Measurements from ENCODE around the gene HOXD8. TPM values are rescaled to one million over a fixed set of nuclear protein-coding genes. Genes with fewer than 3 reads are reported as not detected.

The HOXD8 gene
- total RNA-seq, 3 donors from 2014 or later, result 10.5 to 36.1 (median 13.8) TPM

DNA sequence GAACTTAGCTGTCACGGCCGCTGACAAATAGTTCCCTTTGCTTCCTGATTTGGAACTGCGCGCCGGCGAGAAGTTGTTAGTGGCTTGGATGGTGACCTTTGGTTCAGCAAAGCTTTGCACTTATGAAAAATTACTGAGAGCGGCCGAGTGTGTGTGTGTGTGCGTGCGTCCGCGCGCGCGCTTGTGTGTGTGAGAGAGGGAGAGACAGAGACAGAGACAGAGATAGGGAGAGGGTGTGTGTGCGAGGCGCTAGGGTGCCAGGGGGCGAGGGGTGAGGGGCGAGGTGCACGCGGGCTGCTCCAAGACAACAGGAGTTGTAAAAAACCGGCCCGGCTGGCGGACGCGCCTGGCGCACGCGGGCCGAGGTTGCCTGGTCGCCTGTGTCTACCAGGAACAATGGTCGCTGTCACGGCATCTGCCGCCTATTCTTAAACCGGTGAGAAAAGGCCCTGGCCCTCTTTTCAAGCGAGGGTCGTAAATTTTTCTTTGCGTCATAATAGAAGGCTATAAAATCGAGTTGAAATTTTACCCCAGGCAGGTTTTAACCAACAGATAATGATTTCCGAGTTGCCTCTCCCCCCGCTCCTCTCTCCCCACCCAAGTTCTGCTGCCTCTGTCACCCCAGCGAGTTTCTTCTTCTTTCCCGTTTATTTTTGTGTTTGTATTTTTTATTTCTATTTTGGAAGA, 28.1 kb downstream of the HOXD8 start:
- intact Hi-C loops (cut with DNase I; ENCODE audit: low total_unique reads), result loop anchor here (10.0 kb wide), 1 partner anchor 387 kb away; no protein-coding TSS in a partner anchor
- no peak for DNase-seq (ENCODE audit: low spot score in 2 of 2)
- Histone ChIP-seq H3K4me3 (peak overlapping the region in 2 of 3 donors; percentile 41 to 47), H3K4me1 (no peaks in the 10 kb centered on the region), H3K27me3 (peaks cover 0 to 82% of the 10 kb centered on the region in 2 donors), H3K36me3 (no peaks in the 10 kb centered on the region), H3K27ac (no peak overlapping the region), H3K9me3 (no peaks in the 10 kb centered on the region)
- no peak for TF ChIP-seq POLR2AphosphoS5 (IDR thresholded peaks at IDR 0.05)
- TF ChIP-seq, protein P1, sequence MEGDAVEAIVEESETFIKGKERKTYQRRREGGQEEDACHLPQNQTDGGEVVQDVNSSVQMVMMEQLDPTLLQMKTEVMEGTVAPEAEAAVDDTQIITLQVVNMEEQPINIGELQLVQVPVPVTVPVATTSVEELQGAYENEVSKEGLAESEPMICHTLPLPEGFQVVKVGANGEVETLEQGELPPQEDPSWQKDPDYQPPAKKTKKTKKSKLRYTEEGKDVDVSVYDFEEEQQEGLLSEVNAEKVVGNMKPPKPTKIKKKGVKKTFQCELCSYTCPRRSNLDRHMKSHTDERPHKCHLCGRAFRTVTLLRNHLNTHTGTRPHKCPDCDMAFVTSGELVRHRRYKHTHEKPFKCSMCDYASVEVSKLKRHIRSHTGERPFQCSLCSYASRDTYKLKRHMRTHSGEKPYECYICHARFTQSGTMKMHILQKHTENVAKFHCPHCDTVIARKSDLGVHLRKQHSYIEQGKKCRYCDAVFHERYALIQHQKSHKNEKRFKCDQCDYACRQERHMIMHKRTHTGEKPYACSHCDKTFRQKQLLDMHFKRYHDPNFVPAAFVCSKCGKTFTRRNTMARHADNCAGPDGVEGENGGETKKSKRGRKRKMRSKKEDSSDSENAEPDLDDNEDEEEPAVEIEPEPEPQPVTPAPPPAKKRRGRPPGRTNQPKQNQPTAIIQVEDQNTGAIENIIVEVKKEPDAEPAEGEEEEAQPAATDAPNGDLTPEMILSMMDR (IDR thresholded peaks at IDR 0.05), result no peak
- no peak for TF ChIP-seq POLR2A (IDR thresholded peaks at IDR 0.05)

DNA sequence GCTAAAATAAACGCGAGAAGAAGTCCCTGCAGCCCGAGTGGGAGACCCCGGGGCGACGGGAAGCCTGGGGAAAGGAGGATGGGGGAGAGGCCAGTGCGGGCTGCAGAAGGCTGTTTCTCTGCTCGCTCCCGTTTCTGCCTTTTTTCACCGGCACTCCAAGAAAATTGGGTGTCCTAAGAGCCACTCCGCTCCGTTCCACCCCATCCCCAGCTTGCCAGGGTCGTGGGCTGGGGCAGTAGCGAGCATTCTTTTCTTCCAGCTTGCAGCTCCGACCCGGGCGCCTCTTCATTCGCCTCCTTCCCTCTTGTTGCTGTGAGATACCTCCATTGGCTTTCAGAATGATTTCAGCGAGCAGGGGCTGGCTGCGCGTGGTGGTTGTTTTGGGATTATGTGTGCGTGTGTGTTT, 28.7 kb downstream of the HOXD8 start:
- no peak overlapping the region for H3K4me3 ChIP-seq
- no peak overlapping the region for H3K27ac ChIP-seq
- no peak for DNase-seq (ENCODE audit: low spot score in 2 of 2)
- H3K9me3 ChIP-seq, result no peaks in the 10 kb centered on the region
- no peaks in the 10 kb centered on the region for H3K36me3 ChIP-seq
- TF ChIP-seq POLR2A (IDR thresholded peaks at IDR 0.05), result no peak
- no peak for TF ChIP-seq POLR2AphosphoS5 (IDR thresholded peaks at IDR 0.05)
- TF ChIP-seq, protein P1 (IDR thresholded peaks at IDR 0.05), result no peak
- intact Hi-C loops (cut with DNase I; ENCODE audit: low total_unique reads), result loop anchor here (10.0 kb wide), 1 partner anchor 387 kb away; no protein-coding TSS in a partner anchor
- peaks cover 0 to 82% of the 10 kb centered on the region in 2 donors for H3K27me3 ChIP-seq
- H3K4me1 ChIP-seq, result no peaks in the 10 kb centered on the region

- no peak for DNase-seq (ENCODE audit: low spot score in 2 of 2)
- H3K4me3 ChIP-seq, result peak overlapping the region in 1 of 3 donors; percentile 19
- intact Hi-C loops (cut with DNase I; ENCODE audit: low total_unique reads), result loop anchor here (10.0 kb wide), 1 partner anchor 386 kb away; no protein-coding TSS in a partner anchor
- H3K4me1 ChIP-seq, result no peaks in the 10 kb centered on the region
- H3K36me3 ChIP-seq, result no peaks in the 10 kb centered on the region
- H3K27me3 ChIP-seq, result peaks cover 0 to 89% of the 10 kb centered on the region in 2 donors
- H3K27ac ChIP-seq, result no peak overlapping the region
- no peaks in the 10 kb centered on the region for H3K9me3 ChIP-seq
- no peak for TF ChIP-seq POLR2AphosphoS5 (IDR thresholded peaks at IDR 0.05)
- TF ChIP-seq, protein P1 (IDR thresholded peaks at IDR 0.05), result no peak
- TF ChIP-seq POLR2A (IDR thresholded peaks at IDR 0.05), result no peak
Observed at GRCh38 chr2:176158855-176159662, 29.6 kb downstream of the HOXD8 start.

- DNase-seq (ENCODE audit: low spot score in 2 of 2), result no peak
- Histone ChIP-seq H3K27ac (no peak overlapping the region), H3K9me3 (no peaks in the 10 kb centered on the region), H3K4me3 (peak overlapping the region in 2 of 3 donors; percentile 5 to 44), H3K36me3 (no peaks in the 10 kb centered on the region), H3K27me3 (peaks cover 0 to 96% of the 10 kb centered on the region in 2 donors), H3K4me1 (no peaks in the 10 kb centered on the region)
- intact Hi-C loops (cut with DNase I; ENCODE audit: low total_unique reads), result loop anchor here (10.0 kb wide), 2 partner anchors 295 to 385 kb away; no protein-coding TSS in a partner anchor
- TF ChIP-seq, protein P1 (IDR thresholded peaks at IDR 0.05), result no peak
- TF ChIP-seq POLR2A (IDR thresholded peaks at IDR 0.05) (no peak), POLR2AphosphoS5 (IDR thresholded peaks at IDR 0.05) (no peak)
Observed at GRCh38 chr2:176159663-176160250, 30.3 kb downstream of the HOXD8 start.
